HEK293T (cell line): ENCODE data around the gene ABHD18.
"Not testable (repeated sequence)": the region's sequence is repeated elsewhere in the genome, so short reads cannot be mapped to it uniquely, and the experiment has no call there.

Experiments used
- CTCF ChIA-PET: fragments of 350-600 bp; formaldehyde crosslinking; extraction: SDS; loops from one replicate; lab custom pipeline; 2021; ENCODE audit warnings: antibody characterized with exemption, inconsistent platforms; lab: Yijun Ruan, JAX
- POLR2A ChIA-PET: fragments of 350-600 bp; formaldehyde crosslinking; extraction: SDS; loops from one replicate; lab custom pipeline; 2020; ENCODE audit warnings: antibody characterized with exemption, inconsistent platforms; lab: Yijun Ruan, JAX
- DNase-seq: peaks from one replicate; pipeline ENCODE4 v3.0.0; 2012; ENCODE audit warnings: mixed read lengths; ENCODE audit errors: extremely low spot score
- ARNT ChIP-seq: fragments of 450-650 bp; IDR thresholded peaks from 2 replicates; pipeline ENCODE4 v1.6.1; 2017; ENCODE audit warnings: mild to moderate bottlenecking
- BHLHE40 ChIP-seq: fragments of 450-650 bp; IDR thresholded peaks from 2 replicates; pipeline ENCODE4 v1.6.1; 2016; ENCODE audit warnings: mild to moderate bottlenecking, moderate library complexity, borderline replicate concordance
- CTBP1 ChIP-seq: fragments of 450-650 bp; IDR thresholded peaks from 2 replicates; pipeline ENCODE4 v1.6.1; 2016; ENCODE audit warnings: borderline replicate concordance
- ELF4 ChIP-seq: fragments of 450-650 bp; IDR thresholded peaks from 2 replicates; pipeline ENCODE4 v1.6.1; 2017; ENCODE audit warnings: antibody characterized with exemption
- FOXA1 ChIP-seq: fragments of 450-650 bp; IDR thresholded peaks from 2 replicates; pipeline ENCODE4 v1.6.1; 2016; ENCODE audit warnings: mild to moderate bottlenecking
- FOXK2 ChIP-seq: fragments of 450-650 bp; IDR thresholded peaks from 2 replicates; pipeline ENCODE4 v1.6.1; 2016; ENCODE audit warnings: mild to moderate bottlenecking
- FOXM1 ChIP-seq: fragments of 450-650 bp; IDR thresholded peaks from 2 replicates; pipeline ENCODE4 v1.6.1; 2017; ENCODE audit warnings: mild to moderate bottlenecking, borderline replicate concordance
- HDGF ChIP-seq: fragments of 450-650 bp; IDR thresholded peaks from 2 replicates; pipeline ENCODE4 v1.6.1; 2017; ENCODE audit warnings: antibody characterized with exemption, borderline replicate concordance
- L3MBTL2 ChIP-seq: fragments of 450-650 bp; conservative IDR thresholded peaks from 2 replicates; pipeline ENCODE4 v1.6.1; 2016; ENCODE audit warnings: mild to moderate bottlenecking
- LEF1 ChIP-seq: fragments of 450-650 bp; IDR thresholded peaks from 2 replicates; pipeline ENCODE4 v1.6.1; 2017; ENCODE audit warnings: mild to moderate bottlenecking, borderline replicate concordance
- NFRKB ChIP-seq: fragments of 450-650 bp; IDR thresholded peaks from 2 replicates; pipeline ENCODE4 v1.6.1; 2016; ENCODE audit warnings: mild to moderate bottlenecking, moderate library complexity
- PKNOX1 ChIP-seq: fragments of 450-650 bp; IDR thresholded peaks from 2 replicates; pipeline ENCODE4 v1.6.1; 2016
- SP1 ChIP-seq: fragments of 450-650 bp; IDR thresholded peaks from 2 replicates; pipeline ENCODE4 v1.6.1; 2017
- SUZ12 ChIP-seq: fragments of 450-650 bp; IDR thresholded peaks from 2 replicates; pipeline ENCODE4 v1.6.1; 2016; ENCODE audit warnings: mild to moderate bottlenecking
- TARDBP ChIP-seq: fragments of 450-650 bp; IDR thresholded peaks from 2 replicates; pipeline ENCODE4 v1.6.1; 2016
- ZNF384 ChIP-seq: fragments of 450-650 bp; IDR thresholded peaks from 2 replicates; pipeline ENCODE4 v1.6.1; 2016

ABHD18 gene

DNA sequence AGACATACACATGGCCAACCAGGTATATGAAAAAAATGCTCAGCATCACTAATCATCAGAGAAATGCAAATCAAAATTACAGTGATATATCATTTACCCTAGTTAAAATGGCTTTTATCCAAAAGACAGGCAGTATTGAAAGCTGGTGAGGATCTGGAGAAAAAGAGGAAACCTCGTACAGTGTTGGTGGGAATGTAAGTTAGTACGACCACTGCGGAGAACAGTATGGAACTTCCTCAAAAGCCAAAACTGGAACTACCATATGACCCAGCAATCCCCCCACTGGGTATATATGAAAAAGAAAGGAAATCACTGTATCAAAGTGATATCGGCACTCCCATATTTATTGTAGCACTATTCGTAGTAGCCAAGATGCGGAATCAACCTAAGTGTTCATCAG lies 23.4 kb downstream of the ABHD18 start:
- no peak for DNase-seq
- ChIA-PET CTCF (no interaction called here), POLR2A (no interaction called here)
- TF ChIP-seq SUZ12 (no peak), FOXA1 (no peak), FOXM1 (no peak), ARNT (no peak), ZNF384 (no peak), BHLHE40 (no peak), HDGF (no peak), CTBP1 (no peak), NFRKB (no peak), SP1 (no peak), LEF1 (no peak), PKNOX1 (no peak), FOXK2 (no peak), L3MBTL2 (no peak), ELF4 (no peak), TARDBP (no peak)

DNA sequence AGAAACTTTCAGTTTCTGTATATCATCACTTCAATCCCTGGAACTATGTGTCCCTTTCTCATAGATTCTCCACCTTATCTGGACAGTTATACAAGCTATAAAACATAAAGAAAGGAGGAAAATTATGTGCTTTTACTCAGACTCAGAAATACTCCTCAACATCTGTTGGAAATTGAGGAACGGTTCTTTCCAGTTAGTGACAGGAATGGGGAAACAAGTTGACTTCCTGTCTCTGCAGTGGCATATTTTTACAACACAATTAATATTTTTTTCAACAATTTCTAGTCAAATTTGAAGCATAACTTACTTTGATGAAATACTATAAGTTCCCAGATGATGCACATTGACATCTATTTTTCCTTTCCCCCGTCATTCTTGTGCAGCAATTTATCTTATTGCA lies 27.9 kb downstream of the ABHD18 start:
- CTCF ChIA-PET, result interaction anchor here (0.6 kb wide), 1 partner anchor 227 kb away, joined by 3 read pairs; no protein-coding TSS in a partner anchor

GRCh38 chr4:127995776-127996175 lies 30.6 kb downstream of the ABHD18 start:
- DNase-seq, result no peak
- TF ChIP-seq L3MBTL2 (no peak), CTBP1 (no peak), NFRKB (no peak), FOXK2 (no peak)
- POLR2A ChIA-PET, result no interaction called here
- CTCF ChIA-PET, result no interaction called here

More for the DNA sequence above, 27.9 kb downstream of the ABHD18 start:
- POLR2A ChIA-PET, result no interaction called here
- DNase-seq, result no peak
- TF ChIP-seq LEF1 (no peak), TARDBP (no peak), HDGF (no peak), FOXA1 (no peak), PKNOX1 (no peak), FOXK2 (no peak), FOXM1 (no peak), L3MBTL2 (no peak), ARNT (no peak), SUZ12 (no peak), NFRKB (no peak), BHLHE40 (no peak), SP1 (no peak)

GRCh38 chr4:127996521-127996920 lies 31.3 kb downstream of the ABHD18 start:
- CTCF ChIA-PET, DNase-seq, POLR2A ChIA-PET: not testable (repeated sequence)

- DNase-seq, result no peak
- CTCF ChIA-PET, result interaction anchor here (0.7 kb wide), 1 partner anchor 130 kb away, joined by 3 read pairs; no protein-coding TSS in a partner anchor
- no peak for TF ChIP-seq LEF1
- TF ChIP-seq CTBP1, result no peak
- no peak for TF ChIP-seq ARNT
- TF ChIP-seq FOXM1, result no peak
- no peak for TF ChIP-seq SP1
- no peak for TF ChIP-seq ZNF384
- no peak for TF ChIP-seq TARDBP
- no peak for TF ChIP-seq NFRKB
- no peak for TF ChIP-seq L3MBTL2
- no peak for TF ChIP-seq HDGF
- POLR2A ChIA-PET, result no interaction called here
Measured at GRCh38 chr4:127997534-127998388, 32.6 kb downstream of the ABHD18 start.

DNA sequence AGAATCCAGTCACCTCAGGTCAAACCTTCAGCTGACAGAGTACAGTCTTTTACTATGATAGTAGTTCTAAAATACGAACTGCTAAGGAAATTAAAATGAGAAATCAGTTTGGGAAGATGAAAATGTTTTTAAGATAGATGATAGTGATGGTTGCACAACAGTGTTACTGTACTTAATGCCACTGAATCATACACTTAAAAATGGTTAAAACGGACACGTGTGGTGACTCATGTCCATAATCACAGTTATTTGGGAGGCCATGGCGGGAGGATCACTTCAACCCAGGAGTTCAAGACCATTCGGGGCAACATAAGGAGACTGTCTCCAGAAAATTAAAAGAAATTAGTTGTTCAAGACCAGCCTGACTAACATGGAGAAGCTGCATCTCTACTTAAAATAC lies 41.4 kb downstream of the ABHD18 start:
- DNase-seq, result no peak
- ChIA-PET CTCF (no interaction called here), POLR2A (interaction anchor here (1.5 kb wide), 1 partner anchor 54 kb away, joined by 4 read pairs; the partner anchor contains the start of gene LARP1B)
- TF ChIP-seq CTBP1 (no peak), BHLHE40 (no peak), ELF4 (no peak), ARNT (no peak), ZNF384 (no peak), FOXM1 (no peak), HDGF (no peak), L3MBTL2 (no peak), NFRKB (no peak), SP1 (no peak), FOXK2 (no peak), FOXA1 (no peak), TARDBP (no peak), SUZ12 (no peak), LEF1 (no peak), PKNOX1 (no peak)
